NCI-H524 (cell line): ENCODE measurements around the gene PKIB.
"Not testable (repeated sequence)": the region's sequence is repeated elsewhere in the genome, so short reads cannot be mapped to it uniquely, and the experiment has no call there.

ENCODE experiments used
- DNase-seq, 2 experiments: peaks; one replicate each; lab custom pipeline; 2025; lab: John Stamatoyannopoulos, UW

The PKIB gene, protein sequence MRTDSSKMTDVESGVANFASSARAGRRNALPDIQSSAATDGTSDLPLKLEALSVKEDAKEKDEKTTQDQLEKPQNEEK

DNA sequence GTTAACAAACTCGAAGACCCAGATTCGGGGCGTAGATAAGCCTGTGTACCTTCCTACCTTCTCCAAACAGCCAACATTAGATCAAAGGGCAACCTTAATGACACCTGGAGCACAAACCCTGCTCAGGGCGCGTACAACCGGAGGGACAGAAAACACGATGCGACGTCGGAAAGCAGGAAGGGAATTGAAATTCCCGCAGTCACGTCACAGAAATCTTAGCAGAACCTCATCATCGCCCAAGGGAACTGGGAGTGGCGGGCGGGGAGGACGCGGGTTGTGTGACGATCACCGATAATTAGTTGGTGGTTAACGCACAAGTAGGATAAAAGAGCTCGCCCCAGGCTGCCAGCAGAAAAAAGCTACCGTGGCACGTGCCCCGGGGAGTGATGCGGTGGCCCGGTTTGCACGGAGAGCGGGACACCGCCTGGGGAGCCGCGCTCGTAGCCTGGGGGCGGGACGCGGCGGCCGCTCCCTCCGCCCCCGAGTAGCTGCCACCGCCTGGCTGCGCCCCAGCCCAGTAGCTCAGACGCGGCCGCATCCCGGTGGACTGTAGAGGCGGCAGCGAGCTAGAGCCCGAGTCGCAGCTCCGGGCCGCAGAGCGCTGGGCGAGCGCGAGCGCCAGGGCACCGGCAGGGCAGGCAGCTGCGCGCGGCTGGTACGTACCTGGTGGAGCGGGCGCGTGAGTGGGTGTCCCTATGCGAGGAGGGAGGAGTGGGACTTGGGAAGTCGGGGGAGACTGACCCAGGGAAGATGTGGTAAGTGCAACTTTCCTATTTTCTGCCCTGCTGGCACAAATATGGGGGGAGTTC, at the start of gene PKIB:
Gene PKIB, plus strand, starts transcription at position 525 of the 809 bp plus-strand sequence. CDS start 107,390 bp downstream, outside the sequence.
- DNase-seq: peak; percentile 53 to 80

DNA sequence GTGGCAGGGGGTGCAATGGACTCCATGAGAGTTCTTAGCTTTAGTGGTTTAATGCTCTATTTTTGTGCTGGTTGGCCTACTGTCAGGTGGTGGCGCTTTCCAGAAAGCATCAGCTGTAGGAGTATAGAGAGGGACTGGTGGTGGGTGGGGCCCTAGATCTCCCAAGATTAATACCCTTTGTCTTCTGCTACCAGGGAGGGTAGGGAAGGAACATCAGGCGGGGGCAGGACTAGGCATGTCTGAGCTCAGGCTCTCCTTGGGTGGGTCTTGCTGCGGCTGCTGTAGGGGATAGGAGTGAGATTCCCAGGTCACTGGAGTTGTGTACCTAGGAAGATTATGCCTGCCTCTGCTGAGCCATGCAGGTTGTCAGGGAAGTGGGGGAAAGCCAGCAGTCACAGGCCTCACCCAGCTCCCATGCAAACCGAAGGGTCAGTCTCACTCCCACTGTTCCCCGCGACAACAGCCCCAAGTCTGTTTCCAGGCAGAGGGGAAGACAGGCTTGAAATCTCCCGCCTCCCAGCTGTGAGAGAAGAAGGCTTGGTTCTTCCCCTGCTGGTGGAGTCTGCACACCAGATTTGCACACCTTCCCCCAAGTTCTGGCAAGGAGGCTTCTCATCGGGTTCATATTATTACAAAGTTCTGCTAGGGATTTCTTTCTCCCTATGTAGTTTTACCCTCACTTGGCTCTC, 46.7 kb upstream of the PKIB start:
- DNase-seq: no peak

DNA sequence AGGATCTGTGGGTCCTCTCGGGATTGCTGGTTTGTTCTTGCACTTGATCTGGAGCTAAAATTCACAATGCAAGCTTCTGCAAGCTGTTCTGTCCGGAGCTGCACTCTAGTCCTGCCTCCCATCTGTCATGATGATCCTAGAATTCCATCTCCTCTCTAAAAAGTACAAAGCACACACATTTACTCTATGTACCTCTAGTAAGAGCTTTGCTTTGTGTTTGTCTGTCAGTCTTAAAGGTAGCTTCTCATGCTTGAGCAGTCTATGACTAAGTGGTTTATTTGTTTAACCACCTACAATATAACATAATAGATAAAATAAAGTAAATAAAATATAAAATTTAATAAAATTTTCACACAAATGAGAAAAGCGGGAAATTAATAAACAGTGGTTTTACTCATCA, 46.0 kb upstream of the PKIB start:
- DNase-seq: peak in 1 of 2 experiments; percentile 6

DNA sequence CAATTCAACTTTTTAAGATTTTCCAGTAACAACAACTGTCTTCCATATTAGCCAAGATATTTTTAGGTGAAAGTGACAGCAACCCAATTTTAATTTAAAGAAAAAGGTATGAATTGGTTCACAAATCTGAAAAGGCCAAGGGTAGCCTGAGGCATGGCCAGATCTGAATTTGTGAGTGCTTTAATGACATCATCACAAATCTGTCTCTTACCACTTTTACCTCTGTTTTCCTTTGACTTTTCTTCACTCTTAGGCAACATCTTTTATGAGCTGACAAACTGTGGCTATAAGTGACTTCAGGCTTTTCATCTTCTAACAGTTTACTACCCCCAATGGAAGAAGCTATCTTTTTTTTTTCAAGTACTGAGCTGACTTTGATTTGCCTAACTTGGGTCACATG, 44.5 kb upstream of the PKIB start:
- DNase-seq: no peak

- no peak for DNase-seq
These were observed 43.2 kb upstream of the PKIB start for GRCh38 chr6:122567034-122567433.

GRCh38 chr6:122568350-122568749, 41.9 kb upstream of the PKIB start:
- no peak for DNase-seq

- no peak for DNase-seq
These were observed 41.4 kb upstream of the PKIB start for GRCh38 chr6:122568797-122569221.

GRCh38 chr6:122569230-122569771, 40.9 kb upstream of the PKIB start:
- DNase-seq: peak; percentile 52 to 92

GRCh38 chr6:122571888-122572287, 38.3 kb upstream of the PKIB start:
- no peak for DNase-seq

GRCh38 chr6:122576888-122577287, 33.3 kb upstream of the PKIB start:
- DNase-seq: no peak

DNA sequence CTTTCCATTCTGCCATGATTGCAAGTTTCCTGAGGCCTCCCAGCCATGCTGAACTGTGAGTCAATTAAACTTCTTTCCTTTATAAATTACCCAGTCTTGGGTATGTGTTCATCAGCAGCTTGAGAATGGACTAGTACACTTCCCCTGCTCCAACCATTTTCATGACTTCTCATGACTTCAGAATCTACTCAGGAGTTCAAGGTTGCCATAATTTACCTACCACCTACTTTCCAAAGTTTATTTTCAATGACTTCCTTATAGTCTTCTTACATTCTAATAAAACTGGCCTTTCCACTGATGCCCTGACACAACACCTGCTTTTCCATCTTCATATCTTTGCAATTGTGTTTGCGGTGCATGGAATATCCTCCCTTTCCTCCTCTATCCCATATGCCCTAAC, 31.2 kb upstream of the PKIB start:
- DNase-seq: no peak

DNA sequence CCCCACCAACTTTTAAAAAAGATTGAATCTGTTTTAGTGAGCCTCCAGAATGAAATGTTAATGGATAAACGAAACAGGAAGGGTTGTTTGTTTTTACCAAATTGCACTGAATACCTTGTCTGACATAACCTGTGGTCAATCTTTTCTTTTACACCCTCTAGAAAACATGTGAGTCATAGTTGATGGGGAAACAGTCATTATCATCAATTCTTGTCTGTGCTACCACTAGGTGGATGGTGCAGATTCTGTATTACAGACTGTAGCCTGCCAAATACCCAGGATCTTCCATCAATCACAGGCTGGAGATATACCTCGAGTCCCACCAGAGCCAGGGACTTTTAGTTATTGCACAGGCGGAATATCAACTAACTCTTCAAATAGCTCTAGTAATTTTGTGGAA, 29.5 kb upstream of the PKIB start:
- no peak for DNase-seq

DNA sequence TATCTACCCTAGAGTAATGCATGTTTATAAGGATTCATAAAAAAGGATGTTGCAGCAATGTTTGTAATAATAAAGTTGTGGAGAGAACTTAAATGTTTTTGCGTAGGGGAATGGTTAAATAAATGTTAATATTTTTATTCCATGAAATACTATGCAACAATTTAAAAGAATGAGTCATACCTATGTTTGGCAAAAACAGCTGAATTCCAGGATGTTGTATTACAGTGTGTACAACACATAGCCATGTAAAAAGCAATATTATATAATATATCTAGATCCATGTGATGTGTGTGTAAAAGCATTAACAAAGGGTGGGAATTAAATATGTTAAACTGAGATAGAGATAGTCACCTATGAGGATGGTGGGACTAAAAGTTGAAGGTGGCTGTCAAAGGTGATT, 21.1 kb upstream of the PKIB start:
- DNase-seq: no peak

DNA sequence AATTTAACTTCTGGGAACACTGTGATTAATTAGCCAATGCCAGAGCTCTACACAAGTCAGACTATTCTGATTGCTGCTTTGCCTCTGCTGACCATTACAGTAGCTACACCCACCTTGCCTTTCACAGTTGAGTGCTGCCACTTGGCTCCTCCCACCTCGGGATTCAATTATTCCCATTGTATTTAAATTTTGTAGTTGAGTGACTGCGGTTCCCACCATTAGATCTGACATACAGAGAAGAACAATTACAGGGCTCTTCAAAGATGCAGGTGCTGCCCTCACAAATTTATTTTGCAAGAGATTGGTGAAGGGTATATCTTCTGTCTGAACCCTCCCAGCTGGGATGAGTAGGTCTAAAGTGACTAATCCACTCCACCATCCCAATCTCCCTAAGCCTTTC, 11.9 kb upstream of the PKIB start:
- not testable (repeated sequence) for DNase-seq

DNA sequence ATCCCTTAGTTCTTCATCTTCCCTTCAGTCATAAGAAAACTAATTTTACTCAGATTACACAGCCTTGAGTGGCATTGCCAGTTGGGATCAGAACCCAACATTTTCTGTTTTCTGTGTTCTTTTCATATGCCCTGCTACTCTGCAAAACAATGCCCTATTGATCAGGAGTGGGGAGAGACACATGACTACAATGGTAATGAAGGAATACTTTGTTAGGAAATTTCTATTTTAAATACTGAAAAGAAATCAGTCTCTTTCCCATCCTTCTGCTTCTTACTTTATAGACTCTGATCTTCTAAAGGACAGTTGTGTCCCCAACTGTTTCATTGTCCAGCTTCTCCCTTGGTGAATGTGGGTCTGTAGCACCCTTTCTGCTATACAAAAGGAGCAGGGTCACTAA, 5.5 kb upstream of the PKIB start:
- no peak for DNase-seq

DNA sequence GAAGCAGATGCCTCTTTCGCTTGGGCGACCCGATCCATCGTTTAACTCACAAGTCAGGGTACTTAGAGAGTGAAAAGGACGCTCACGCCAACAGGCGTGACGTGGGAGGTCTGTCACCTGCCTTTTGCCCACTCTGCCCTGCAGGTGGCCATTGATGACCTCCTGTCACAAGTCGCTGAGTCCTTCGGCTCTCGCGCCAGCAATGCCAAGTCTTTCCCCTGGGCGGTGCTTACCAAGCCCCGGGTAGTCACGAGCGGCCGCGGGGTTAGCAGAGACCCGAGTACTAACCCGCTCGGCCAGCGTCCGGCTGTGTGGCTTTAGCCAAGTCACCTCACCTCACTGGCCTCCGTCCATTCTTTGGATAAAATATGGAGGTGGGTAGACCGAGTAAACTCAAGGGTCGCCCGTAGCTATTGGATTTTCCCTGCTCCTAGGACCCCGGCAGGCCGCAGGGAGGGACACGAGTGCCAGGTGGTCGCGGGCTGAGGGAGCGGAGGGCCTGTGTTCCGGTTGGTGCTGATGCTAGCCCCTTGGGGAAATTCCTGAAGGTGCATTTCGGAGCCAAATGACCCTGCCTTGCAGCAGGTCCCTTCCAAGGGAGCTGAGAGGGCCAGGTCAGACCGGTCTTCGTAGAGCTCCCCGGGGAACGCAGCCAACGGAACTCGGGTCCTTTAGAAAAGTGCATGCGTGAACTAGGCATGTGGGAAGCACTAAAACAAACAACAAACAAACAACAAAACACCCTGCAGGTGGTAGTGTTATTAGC, 668 bp downstream of the PKIB start:
- DNase-seq: peak; percentile 53 to 65

DNA sequence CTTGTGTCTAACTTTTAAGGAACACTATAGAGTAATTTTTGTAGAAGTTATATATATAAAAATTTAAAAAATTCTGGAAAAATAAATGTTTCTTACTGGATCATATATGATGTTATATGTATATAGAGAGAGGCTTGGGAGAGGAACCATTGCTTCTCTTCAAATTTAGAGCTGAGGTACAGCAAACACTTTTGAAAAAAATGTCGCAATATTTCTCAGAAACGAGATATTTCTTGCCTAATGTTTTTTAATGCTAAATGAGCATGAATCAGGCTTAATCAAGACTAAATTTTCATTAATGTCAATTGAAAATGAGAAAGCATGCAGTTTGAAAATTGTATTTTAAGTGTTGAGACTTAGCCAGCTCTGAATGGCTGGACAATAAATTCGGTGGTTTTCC, 2.6 kb downstream of the PKIB start:
- no peak for DNase-seq

- no peak for DNase-seq
These were observed 4.1 kb downstream of the PKIB start for GRCh38 chr6:122614303-122614702.

DNA sequence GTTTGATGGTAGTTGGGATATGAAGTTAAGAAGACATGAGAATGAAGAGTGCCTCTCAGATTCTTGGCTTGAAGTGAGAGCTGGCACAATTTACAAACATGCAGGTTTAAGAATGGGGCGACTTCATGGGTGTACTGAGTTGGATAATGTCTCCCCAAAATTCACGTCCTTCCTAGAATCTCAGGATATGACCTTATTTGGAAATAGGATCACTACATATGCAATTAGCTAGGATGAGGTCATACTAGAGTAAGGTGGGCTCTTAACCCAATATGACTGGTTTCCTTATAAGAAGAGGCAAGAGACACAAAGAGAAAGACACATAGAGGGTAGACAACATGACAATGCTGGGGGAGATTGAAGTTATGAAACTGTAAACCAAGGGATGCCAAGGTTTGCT, 5.2 kb downstream of the PKIB start:
- DNase-seq: no peak

GRCh38 chr6:122616877-122617276, 6.7 kb downstream of the PKIB start:
- DNase-seq: no peak

DNA sequence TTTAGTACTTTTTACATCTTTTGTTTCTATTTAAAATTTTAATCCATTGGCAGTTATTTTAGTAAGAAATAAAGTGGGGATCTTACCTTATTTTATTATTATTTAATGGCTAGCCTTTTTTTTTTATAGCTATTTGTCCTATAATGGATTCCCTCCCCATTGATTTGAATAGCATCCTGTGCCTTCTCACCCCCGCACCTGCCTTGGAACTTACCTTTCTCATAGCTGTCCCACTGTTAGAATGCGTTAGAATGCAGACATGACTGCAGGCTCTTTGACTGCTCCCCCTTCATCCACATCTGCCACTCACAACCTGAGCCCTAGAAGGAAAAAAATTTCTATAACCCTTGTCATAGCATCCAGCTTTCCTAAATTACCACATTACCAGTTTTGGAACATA, 9.1 kb downstream of the PKIB start:
- DNase-seq: no peak

GRCh38 chr6:122620428-122620827, 10.2 kb downstream of the PKIB start:
- no peak for DNase-seq
